Upper lobe of right lung (tissue), 1 donor: ENCODE data around the gene ANKZF1. TPM values are rescaled to one million over a fixed set of nuclear protein-coding genes. Genes with fewer than 3 reads are reported as not detected.
A peak's percentile ranks its signal among the peaks of the same experiment; 100 is the strongest.

Source experiments
- ATAC-seq: fragments of 200-7000 bp; cut with Tn5 transposase; one replicate; pipeline ENCODE4 v1.9.1; 2020; ENCODE audit warnings: mild to moderate bottlenecking, moderate library complexity
- DNase-seq: peaks from one replicate; pipeline ENCODE4 v3.0.0-alpha.2; 2020
- H3K27ac ChIP-seq: fragments of 200-600 bp; one replicate; pipeline ENCODE4 v1.8.0; 2022
- H3K27me3 ChIP-seq: fragments of 200-600 bp; one replicate; pipeline ENCODE4 v1.8.0; 2022; ENCODE audit warnings: mild to moderate bottlenecking
- H3K36me3 ChIP-seq: fragments of 200-600 bp; one replicate; pipeline ENCODE4 v1.8.0; 2022
- H3K4me1 ChIP-seq: fragments of 200-600 bp; one replicate; pipeline ENCODE4 v1.8.0; 2022
- H3K4me3 ChIP-seq: fragments of 200-600 bp; one replicate; pipeline ENCODE4 v1.8.0; 2022; ENCODE audit warnings: mild to moderate bottlenecking
- H3K9me3 ChIP-seq: fragments of 200-600 bp; one replicate; pipeline ENCODE4 v1.8.0; 2022
- CTCF ChIP-seq: fragments of 200-600 bp; IDR thresholded peaks from one replicate; pipeline ENCODE4 v1.8.0; 2022; ENCODE audit warnings: antibody characterized with exemption
- intact Hi-C: fragments of 100-400 bp; cut with DNase I; formaldehyde crosslinking; loops from one replicate; pipeline ENCODE4 v1.11.0; 2022
- total RNA-seq: library from RNA; stranded (reverse); fragmentation: NEBNext Ultra II Directional; extraction: Animal tissue kit (Norgen Biotek cat#: 25700); gene quantifications from one replicate; pipeline ENCODE4 v1.2.1, GENCODE V29; 2021
- donor health status: DM: no; HTN: yes; CAD: no; lungs with severe emphysema.

Gene ANKZF1
- total RNA-seq, 1 donor from 2014 or later = 37.6 TPM

GRCh38 chr2:219261024-219261855 lies 31.6 kb downstream of the ANKZF1 start:
- H3K4me3 ChIP-seq = no peak overlapping the region
- H3K27me3 ChIP-seq = no peaks in the 10 kb centered on the region
- no peak for DNase-seq
- no peaks in the 10 kb centered on the region for H3K4me1 ChIP-seq
- no peak for TF ChIP-seq CTCF
- no peaks in the 10 kb centered on the region for H3K9me3 ChIP-seq
- H3K27ac ChIP-seq = no peak overlapping the region
- ATAC-seq = no peak
- H3K36me3 ChIP-seq = no peaks in the 10 kb centered on the region
- intact Hi-C loops = no loop called here

DNA sequence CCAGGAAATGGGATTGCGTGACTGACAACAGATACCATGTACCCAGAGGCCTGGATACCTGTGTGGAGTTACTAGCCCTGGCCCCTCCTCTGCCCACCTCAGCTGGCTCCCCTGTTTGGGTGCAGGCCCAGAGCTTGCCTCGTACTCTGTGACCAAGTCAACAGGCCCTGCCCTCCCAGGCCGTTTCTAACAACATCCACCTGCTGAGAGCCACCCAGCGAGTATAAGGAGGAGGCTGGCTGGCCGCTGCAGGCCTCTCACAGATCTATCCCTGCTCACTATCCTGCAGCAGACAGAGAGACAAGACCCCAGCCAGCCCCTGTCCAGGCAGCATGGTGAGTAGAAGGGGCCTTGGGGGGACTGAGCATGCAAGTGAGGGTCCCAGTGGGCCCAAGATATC lies 36.6 kb downstream of the ANKZF1 start:
- Histone ChIP-seq H3K36me3 (no peaks in the 10 kb centered on the region), H3K9me3 (no peaks in the 10 kb centered on the region), H3K27me3 (no peaks in the 10 kb centered on the region), H3K4me3 (no peak overlapping the region), H3K4me1 (no peaks in the 10 kb centered on the region), H3K27ac (no peak overlapping the region)
- no peak for ATAC-seq
- DNase-seq = peak; percentile 52
- intact Hi-C loops = no loop called here
- no peak for TF ChIP-seq CTCF

GRCh38 chr2:219266886-219267285 lies 37.3 kb downstream of the ANKZF1 start:
- no peak for DNase-seq
- Histone ChIP-seq H3K27ac (no peak overlapping the region), H3K9me3 (no peaks in the 10 kb centered on the region), H3K4me1 (no peaks in the 10 kb centered on the region), H3K27me3 (no peaks in the 10 kb centered on the region), H3K4me3 (no peak overlapping the region), H3K36me3 (no peaks in the 10 kb centered on the region)
- intact Hi-C loops = no loop called here
- no peak for TF ChIP-seq CTCF
- no peak for ATAC-seq

DNA sequence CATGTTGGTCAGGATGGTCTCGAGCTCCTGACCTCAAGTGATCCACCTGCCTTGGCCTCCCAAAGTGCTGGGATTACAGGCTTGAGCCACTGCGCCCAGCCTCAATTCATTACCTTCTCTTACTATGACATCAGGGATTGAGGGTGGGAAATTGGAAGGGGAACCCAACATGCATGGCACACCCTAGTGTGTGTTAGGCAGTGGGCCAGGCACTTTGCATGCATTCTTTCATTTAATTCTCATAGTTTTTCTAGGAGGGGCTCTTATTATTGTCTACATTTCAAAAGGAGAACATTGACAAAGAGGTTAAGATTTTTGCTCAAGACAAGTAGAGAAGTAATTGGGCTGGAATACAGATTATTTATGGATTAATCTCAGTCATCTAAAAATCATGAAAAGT lies 38.7 kb downstream of the ANKZF1 start:
- intact Hi-C loops = no loop called here
- no peak overlapping the region for H3K4me3 ChIP-seq
- DNase-seq (no peak), ATAC-seq (no peak)
- no peak overlapping the region for H3K27ac ChIP-seq
- H3K27me3 ChIP-seq = no peaks in the 10 kb centered on the region
- no peaks in the 10 kb centered on the region for H3K36me3 ChIP-seq
- H3K9me3 ChIP-seq = no peaks in the 10 kb centered on the region
- H3K4me1 ChIP-seq = no peaks in the 10 kb centered on the region
- no peak for TF ChIP-seq CTCF

- DNase-seq = peak; percentile 69
- TF ChIP-seq CTCF = no peak
- ATAC-seq = peak; percentile 63
- intact Hi-C loops = no loop called here
- no peaks in the 10 kb centered on the region for H3K9me3 ChIP-seq
- H3K4me1 ChIP-seq = no peaks in the 10 kb centered on the region
- H3K27me3 ChIP-seq = no peaks in the 10 kb centered on the region
- H3K27ac ChIP-seq = no peak overlapping the region
- H3K36me3 ChIP-seq = no peaks in the 10 kb centered on the region
- no peak overlapping the region for H3K4me3 ChIP-seq
Observed at GRCh38 chr2:219269362-219270054, 39.9 kb downstream of the ANKZF1 start.
